GM18868 (cell line): ENCODE measurements around the gene MRPS15.
"Not testable (repeated sequence)": the region's sequence is repeated elsewhere in the genome, so short reads cannot be mapped to it uniquely, and the experiment has no call there.

Experiments
- ATAC-seq: cut with Tn5 transposase; IDR thresholded peaks from one replicate; pipeline ENCODE4 v1.9.1; 2021; ENCODE audit warnings: mild to moderate bottlenecking, moderate library complexity; ENCODE audit not compliant: unreplicated experiment

The MRPS15 gene

GRCh38 chr1:36486093-36486438 lies 21.9 kb upstream of the MRPS15 start:
- ATAC-seq: no peak

- ATAC-seq: no peak
These were observed 19.9 kb upstream of the MRPS15 start for GRCh38 chr1:36484099-36484498.

GRCh38 chr1:36482724-36483388 lies 18.7 kb upstream of the MRPS15 start, which contains the start of gene CSF3R:
CSF3R (minus strand) TSS chr1:36482913; CDS start chr1:36479496, 3,417 bp downstream.
- ATAC-seq: no peak

- no peak for ATAC-seq
These were observed 17.9 kb upstream of the MRPS15 start for GRCh38 chr1:36481771-36482723.

- ATAC-seq: no peak
These were observed 16.9 kb upstream of the MRPS15 start for GRCh38 chr1:36481091-36481490.

- no peak for ATAC-seq
These were observed 16.0 kb upstream of the MRPS15 start for GRCh38 chr1:36480161-36480560.

GRCh38 chr1:36479505-36480051 lies 15.4 kb upstream of the MRPS15 start:
- no peak for ATAC-seq

GRCh38 chr1:36477615-36478014 lies 13.4 kb upstream of the MRPS15 start:
- not testable (repeated sequence) for ATAC-seq

GRCh38 chr1:36476945-36477344 lies 12.8 kb upstream of the MRPS15 start:
- no peak for ATAC-seq

- no peak for ATAC-seq
These were observed 11.9 kb upstream of the MRPS15 start for GRCh38 chr1:36475910-36476604.

GRCh38 chr1:36475341-36475740 lies 11.2 kb upstream of the MRPS15 start:
- no peak for ATAC-seq

- no peak for ATAC-seq
These were observed 8.5 kb upstream of the MRPS15 start for GRCh38 chr1:36472656-36473055.

- no peak for ATAC-seq
These were observed 7.9 kb upstream of the MRPS15 start for GRCh38 chr1:36471830-36472641.

GRCh38 chr1:36469163-36469562 lies 5.0 kb upstream of the MRPS15 start:
- no peak for ATAC-seq

- no peak for ATAC-seq
These were observed 3.7 kb upstream of the MRPS15 start for GRCh38 chr1:36467700-36468455.

- no peak for ATAC-seq
These were observed 2.8 kb upstream of the MRPS15 start for GRCh38 chr1:36467027-36467410.

- ATAC-seq: no peak
These were observed 2.3 kb upstream of the MRPS15 start for GRCh38 chr1:36466370-36467026.

- ATAC-seq: no peak
These were observed 1.7 kb upstream of the MRPS15 start for GRCh38 chr1:36465731-36466369.
